Lower lobe of right lung (tissue), 2 donors: ENCODE results near the gene GPR18. TPM values are rescaled to one million over a fixed set of nuclear protein-coding genes. Genes with fewer than 3 reads are reported as not detected.

ENCODE experiments used
- ATAC-seq, 2 donors: fragments of 200-7000 bp; cut with Tn5 transposase; one replicate each; pipeline ENCODE4 v1.9.1; 2020 to 2022; ENCODE audit warnings: mild to moderate bottlenecking in 2 of 2, moderate library complexity in 2 of 2
- DNase-seq: peaks from one replicate; pipeline ENCODE4 v3.0.0-alpha.2; 2020
- H3K27ac ChIP-seq: fragments of 200-600 bp; one replicate; pipeline ENCODE4 v1.8.0; 2022
- H3K27me3 ChIP-seq: fragments of 200-600 bp; one replicate; pipeline ENCODE4 v1.8.0; 2022; ENCODE audit warnings: low read depth
- H3K36me3 ChIP-seq: fragments of 200-600 bp; one replicate; pipeline ENCODE4 v1.8.0; 2022; ENCODE audit warnings: mild to moderate bottlenecking
- H3K4me1 ChIP-seq: fragments of 200-600 bp; one replicate; pipeline ENCODE4 v1.8.0; 2022
- H3K4me3 ChIP-seq: fragments of 200-600 bp; one replicate; pipeline ENCODE4 v1.8.0; 2022; ENCODE audit warnings: mild to moderate bottlenecking
- H3K9me3 ChIP-seq: fragments of 200-600 bp; one replicate; pipeline ENCODE4 v1.8.0; 2022
- CTCF ChIP-seq: fragments of 200-600 bp; IDR thresholded peaks from one replicate; pipeline ENCODE4 v1.8.0; 2022; ENCODE audit warnings: antibody characterized with exemption, mild to moderate bottlenecking
- intact Hi-C: fragments of 100-400 bp; cut with DNase I; formaldehyde crosslinking; loops from one replicate; pipeline ENCODE4 v1.11.0; 2022
- total RNA-seq: library from RNA; stranded (reverse); fragmentation: NEBNext Ultra II Directional; extraction: Animal tissue kit (Norgen Biotek cat#: 25700); gene quantifications from one replicate; pipeline ENCODE4 v1.2.1, GENCODE V29; 2021
- donor health status: DM: no; HTN: yes; CAD: no; lungs with severe emphysema.

GPR18 gene
- total RNA-seq, 1 donor from 2014 or later, result 0.38 TPM

- Histone ChIP-seq H3K4me3 (no peak overlapping the region), H3K27me3 (no peaks in the 10 kb centered on the region), H3K27ac (no peak overlapping the region), H3K36me3 (no peaks in the 10 kb centered on the region), H3K4me1 (peaks cover 33% of the 10 kb centered on the region), H3K9me3 (no peaks in the 10 kb centered on the region)
- intact Hi-C loops, result no loop called here
- ATAC-seq (peak in 1 of 2 donors; percentile 57), DNase-seq (no peak)
- TF ChIP-seq CTCF, result no peak
Measured at GRCh38 chr13:99218545-99218944, 39.6 kb downstream of the GPR18 start.

- Histone ChIP-seq H3K27me3 (no peaks in the 10 kb centered on the region), H3K36me3 (no peaks in the 10 kb centered on the region), H3K27ac (no peak overlapping the region), H3K9me3 (no peaks in the 10 kb centered on the region), H3K4me1 (peaks cover 31% of the 10 kb centered on the region), H3K4me3 (no peak overlapping the region)
- no peak for ATAC-seq
- no peak for DNase-seq
- intact Hi-C loops, result no loop called here
- no peak for TF ChIP-seq CTCF
Measured at GRCh38 chr13:99218126-99218525, 40.1 kb downstream of the GPR18 start.

GRCh38 chr13:99217461-99218110 lies 40.6 kb downstream of the GPR18 start:
- Histone ChIP-seq H3K9me3 (no peaks in the 10 kb centered on the region), H3K27me3 (no peaks in the 10 kb centered on the region), H3K27ac (no peak overlapping the region), H3K4me1 (peaks cover 31% of the 10 kb centered on the region), H3K36me3 (no peaks in the 10 kb centered on the region), H3K4me3 (no peak overlapping the region)
- intact Hi-C loops, result no loop called here
- ATAC-seq, result peak in 1 of 2 donors; percentile 25
- no peak for TF ChIP-seq CTCF
- DNase-seq, result no peak

- intact Hi-C loops, result no loop called here
- peaks cover 22% of the 10 kb centered on the region for H3K4me1 ChIP-seq
- H3K27me3 ChIP-seq, result no peaks in the 10 kb centered on the region
- ATAC-seq (peak; percentile 51 to 55), DNase-seq (no peak)
- H3K9me3 ChIP-seq, result no peaks in the 10 kb centered on the region
- no peak overlapping the region for H3K4me3 ChIP-seq
- H3K27ac ChIP-seq, result peak overlapping the region; percentile 34
- no peaks in the 10 kb centered on the region for H3K36me3 ChIP-seq
- TF ChIP-seq CTCF, result no peak
Measured at GRCh38 chr13:99215184-99215830, 42.9 kb downstream of the GPR18 start.

- H3K27ac ChIP-seq, result no peak overlapping the region
Measured at GRCh38 chr13:99214731-99215130, 43.4 kb downstream of the GPR18 start.

More at GRCh38 chr13:99214731-99215130, 43.4 kb downstream of the GPR18 start:
- intact Hi-C loops, result no loop called here
- Histone ChIP-seq H3K4me3 (no peak overlapping the region), H3K4me1 (peaks cover 18% of the 10 kb centered on the region), H3K36me3 (no peaks in the 10 kb centered on the region), H3K9me3 (no peaks in the 10 kb centered on the region), H3K27me3 (no peaks in the 10 kb centered on the region)
- no peak for TF ChIP-seq CTCF
- no peak for DNase-seq
- ATAC-seq, result no peak
